Stimulated activated CD8-positive, alpha-beta memory T cell treated with anti-CD3 and anti-CD28 coated beads, Interleukin-2, amount 100 ng/mL, for 48 hours (primary cell): ENCODE results near the gene OTUD1.

Source experiments
- DNase-seq, 2 donors: peaks; one replicate each; pipeline ENCODE4 v3.0.0-alpha.2; 2020; ENCODE audit warnings: low read depth in 2 of 2

The OTUD1 gene

GRCh38 chr10:23422003-23422411, 16.9 kb upstream of the OTUD1 start:
- no peak for DNase-seq

- DNase-seq, result no peak
Measured at GRCh38 chr10:23432166-23432565, 6.7 kb upstream of the OTUD1 start.

GRCh38 chr10:23432639-23433038, 6.2 kb upstream of the OTUD1 start:
- no peak for DNase-seq

GRCh38 chr10:23433701-23434100, 5.2 kb upstream of the OTUD1 start:
- no peak for DNase-seq

- no peak for DNase-seq
Measured at GRCh38 chr10:23435378-23435777, 3.5 kb upstream of the OTUD1 start.

GRCh38 chr10:23436983-23437382, 1.9 kb upstream of the OTUD1 start:
- no peak for DNase-seq

- no peak for DNase-seq
Measured at GRCh38 chr10:23437963-23438546, 820 bp upstream of the OTUD1 start.

GRCh38 chr10:23439452-23439960, 631 bp downstream of the OTUD1 start:
- no peak for DNase-seq

GRCh38 chr10:23439961-23440889, 1.4 kb downstream of the OTUD1 start:
- peak; percentile 11 to 14 for DNase-seq

GRCh38 chr10:23441251-23441650, 2.4 kb downstream of the OTUD1 start:
- no peak for DNase-seq

GRCh38 chr10:23442936-23443335, 4.1 kb downstream of the OTUD1 start:
- no peak for DNase-seq

- no peak for DNase-seq
Measured at GRCh38 chr10:23445591-23445990, 6.7 kb downstream of the OTUD1 start.

- no peak for DNase-seq
Measured at GRCh38 chr10:23448323-23448722, 9.4 kb downstream of the OTUD1 start.

GRCh38 chr10:23448802-23449570, 10.1 kb downstream of the OTUD1 start:
- no peak for DNase-seq

GRCh38 chr10:23452033-23452655, 13.3 kb downstream of the OTUD1 start:
- no peak for DNase-seq

- DNase-seq, result no peak
Measured at GRCh38 chr10:23453465-23453864, 14.6 kb downstream of the OTUD1 start.

- DNase-seq, result no peak
Measured at GRCh38 chr10:23457632-23458417, 18.9 kb downstream of the OTUD1 start.

GRCh38 chr10:23459308-23459939, 20.5 kb downstream of the OTUD1 start:
- no peak for DNase-seq

- no peak for DNase-seq
Measured at GRCh38 chr10:23461557-23461956, 22.7 kb downstream of the OTUD1 start.

- DNase-seq, result no peak
Measured at GRCh38 chr10:23467012-23467411, 28.1 kb downstream of the OTUD1 start.

- no peak for DNase-seq
Measured at GRCh38 chr10:23467548-23467947, 28.7 kb downstream of the OTUD1 start.
